Measurements from ENCODE around the gene TACR1.

GRCh38 chr2:75030218-75031009 is 168.9 kb downstream of the TACR1 start:
- TF ChIP-seq, protein P1, sequence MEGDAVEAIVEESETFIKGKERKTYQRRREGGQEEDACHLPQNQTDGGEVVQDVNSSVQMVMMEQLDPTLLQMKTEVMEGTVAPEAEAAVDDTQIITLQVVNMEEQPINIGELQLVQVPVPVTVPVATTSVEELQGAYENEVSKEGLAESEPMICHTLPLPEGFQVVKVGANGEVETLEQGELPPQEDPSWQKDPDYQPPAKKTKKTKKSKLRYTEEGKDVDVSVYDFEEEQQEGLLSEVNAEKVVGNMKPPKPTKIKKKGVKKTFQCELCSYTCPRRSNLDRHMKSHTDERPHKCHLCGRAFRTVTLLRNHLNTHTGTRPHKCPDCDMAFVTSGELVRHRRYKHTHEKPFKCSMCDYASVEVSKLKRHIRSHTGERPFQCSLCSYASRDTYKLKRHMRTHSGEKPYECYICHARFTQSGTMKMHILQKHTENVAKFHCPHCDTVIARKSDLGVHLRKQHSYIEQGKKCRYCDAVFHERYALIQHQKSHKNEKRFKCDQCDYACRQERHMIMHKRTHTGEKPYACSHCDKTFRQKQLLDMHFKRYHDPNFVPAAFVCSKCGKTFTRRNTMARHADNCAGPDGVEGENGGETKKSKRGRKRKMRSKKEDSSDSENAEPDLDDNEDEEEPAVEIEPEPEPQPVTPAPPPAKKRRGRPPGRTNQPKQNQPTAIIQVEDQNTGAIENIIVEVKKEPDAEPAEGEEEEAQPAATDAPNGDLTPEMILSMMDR (IDR thresholded peaks at IDR 0.05) = no peak
- TF ChIP-seq POLR2A (IDR thresholded peaks at IDR 0.05) = no peak
- no peak for TF ChIP-seq POLR2AphosphoS5 (IDR thresholded peaks at IDR 0.05)

Measured in breast epithelium (tissue), 3 donors.